Measurements from ENCODE around the gene TNPO1. TPM values are rescaled to one million over a fixed set of nuclear protein-coding genes. Genes with fewer than 3 reads are reported as not detected.

TNPO1 gene
- total and polyA plus RNA-seq, 2 of the 13 experiments (the other 11 are each of a cell fraction or from before 2014, with no cell fraction given) = 26.7 to 123 TPM

DNA sequence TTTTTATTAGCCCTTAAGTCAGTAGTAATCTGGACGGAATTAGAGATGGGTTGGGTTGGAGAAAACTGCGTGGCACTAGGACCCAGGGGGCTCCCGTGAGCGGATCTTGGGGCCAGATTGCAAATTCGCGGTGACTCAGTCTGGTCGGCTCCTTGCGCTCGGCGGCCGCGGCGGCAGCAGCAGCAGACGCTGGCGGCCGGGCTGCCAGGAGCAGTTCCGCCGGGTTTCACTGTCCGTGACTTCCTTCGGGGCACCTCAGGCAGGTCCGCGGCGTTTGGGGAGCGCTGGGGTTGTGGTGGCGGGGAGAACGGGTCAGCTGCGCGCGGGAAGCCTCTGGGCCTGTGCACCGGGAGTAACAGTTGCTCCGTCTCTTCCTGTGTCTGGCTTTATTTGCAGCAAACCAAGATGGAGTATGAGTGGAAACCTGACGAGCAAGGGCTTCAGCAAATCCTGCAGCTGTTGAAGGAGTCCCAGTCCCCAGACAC, 31.6 kb downstream of the TNPO1 start (continued):
- TF ChIP-seq DNMT3B (CRISPR knock-in tag; conservative IDR thresholded peaks at IDR 0.05) (0 out of 2 replicates have a peak, but pooled peaks have one; percentile 26), KDM6A (CRISPR knock-in tag; IDR thresholded peaks at IDR 0.05; ENCODE audit: low read depth) (no peak), CC2D1A (CRISPR knock-in tag; IDR thresholded peaks at IDR 0.05) (no peak), HNRNPLL (IDR thresholded peaks at IDR 0.05; ENCODE audit: low read depth, low read length, poor library complexity, severe bottlenecking) (peak; percentile 79), RORA (CRISPR knock-in tag; IDR thresholded peaks at IDR 0.05) (no peak), FOXA3 (CRISPR knock-in tag; IDR thresholded peaks at IDR 0.05) (no peak), ZNF563 (CRISPR knock-in tag; IDR thresholded peaks at IDR 0.05) (peak; percentile 78; the same call in 1 of the 2 replicates), SSRP1 (CRISPR knock-in tag; IDR thresholded peaks at IDR 0.05) (peak; percentile 21; the same call in 1 of the 2 replicates), RELA (CRISPR knock-in tag; IDR thresholded peaks at IDR 0.05) (no peak)
- TF ChIP-seq, protein P1, sequence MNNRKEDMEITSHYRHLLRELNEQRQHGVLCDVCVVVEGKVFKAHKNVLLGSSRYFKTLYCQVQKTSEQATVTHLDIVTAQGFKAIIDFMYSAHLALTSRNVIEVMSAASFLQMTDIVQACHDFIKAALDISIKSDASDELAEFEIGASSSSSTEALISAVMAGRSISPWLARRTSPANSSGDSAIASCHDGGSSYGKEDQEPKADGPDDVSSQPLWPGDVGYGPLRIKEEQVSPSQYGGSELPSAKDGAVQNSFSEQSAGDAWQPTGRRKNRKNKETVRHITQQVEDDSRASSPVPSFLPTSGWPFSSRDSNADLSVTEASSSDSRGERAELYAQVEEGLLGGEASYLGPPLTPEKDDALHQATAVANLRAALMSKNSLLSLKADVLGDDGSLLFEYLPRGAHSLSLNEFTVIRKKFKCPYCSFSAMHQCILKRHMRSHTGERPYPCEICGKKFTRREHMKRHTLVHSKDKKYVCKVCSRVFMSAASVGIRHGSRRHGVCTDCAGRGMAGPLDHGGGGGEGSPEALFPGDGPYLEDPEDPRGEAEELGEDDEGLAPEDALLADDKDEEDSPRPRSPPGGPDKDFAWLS (CRISPR knock-in tag; IDR thresholded peaks at IDR 0.05; ENCODE audit: borderline replicate concordance) = no peak
- TF ChIP-seq, protein P2, sequence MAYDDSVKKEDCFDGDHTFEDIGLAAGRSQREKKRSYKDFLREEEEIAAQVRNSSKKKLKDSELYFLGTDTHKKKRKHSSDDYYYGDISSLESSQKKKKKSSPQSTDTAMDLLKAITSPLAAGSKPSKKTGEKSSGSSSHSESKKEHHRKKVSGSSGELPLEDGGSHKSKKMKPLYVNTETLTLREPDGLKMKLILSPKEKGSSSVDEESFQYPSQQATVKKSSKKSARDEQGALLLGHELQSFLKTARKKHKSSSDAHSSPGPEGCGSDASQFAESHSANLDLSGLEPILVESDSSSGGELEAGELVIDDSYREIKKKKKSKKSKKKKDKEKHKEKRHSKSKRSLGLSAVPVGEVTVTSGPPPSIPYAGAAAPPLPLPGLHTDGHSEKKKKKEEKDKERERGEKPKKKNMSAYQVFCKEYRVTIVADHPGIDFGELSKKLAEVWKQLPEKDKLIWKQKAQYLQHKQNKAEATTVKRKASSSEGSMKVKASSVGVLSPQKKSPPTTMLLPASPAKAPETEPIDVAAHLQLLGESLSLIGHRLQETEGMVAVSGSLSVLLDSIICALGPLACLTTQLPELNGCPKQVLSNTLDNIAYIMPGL (CRISPR knock-in tag; IDR thresholded peaks at IDR 0.05; ENCODE audit: borderline replicate concordance in 1 of 2, low read depth in 1 of 2) = peak; percentile 74 to 76; a peak in 3 of 4 replicates
- TF ChIP-seq, protein P3, sequence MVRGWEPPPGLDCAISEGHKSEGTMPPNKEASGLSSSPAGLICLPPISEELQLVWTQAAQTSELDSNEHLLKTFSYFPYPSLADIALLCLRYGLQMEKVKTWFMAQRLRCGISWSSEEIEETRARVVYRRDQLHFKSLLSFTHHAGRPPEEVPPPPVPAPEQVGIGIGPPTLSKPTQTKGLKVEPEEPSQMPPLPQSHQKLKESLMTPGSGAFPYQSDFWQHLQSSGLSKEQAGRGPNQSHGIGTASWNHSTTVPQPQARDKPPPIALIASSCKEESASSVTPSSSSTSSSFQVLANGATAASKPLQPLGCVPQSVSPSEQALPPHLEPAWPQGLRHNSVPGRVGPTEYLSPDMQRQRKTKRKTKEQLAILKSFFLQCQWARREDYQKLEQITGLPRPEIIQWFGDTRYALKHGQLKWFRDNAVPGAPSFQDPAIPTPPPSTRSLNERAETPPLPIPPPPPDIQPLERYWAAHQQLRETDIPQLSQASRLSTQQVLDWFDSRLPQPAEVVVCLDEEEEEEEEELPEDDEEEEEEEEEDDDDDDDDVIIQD (CRISPR knock-in tag; IDR thresholded peaks at IDR 0.05; ENCODE audit: low read depth) = peak; percentile 85; the same call in 1 of the 2 replicates
- TF ChIP-seq, protein P4, sequence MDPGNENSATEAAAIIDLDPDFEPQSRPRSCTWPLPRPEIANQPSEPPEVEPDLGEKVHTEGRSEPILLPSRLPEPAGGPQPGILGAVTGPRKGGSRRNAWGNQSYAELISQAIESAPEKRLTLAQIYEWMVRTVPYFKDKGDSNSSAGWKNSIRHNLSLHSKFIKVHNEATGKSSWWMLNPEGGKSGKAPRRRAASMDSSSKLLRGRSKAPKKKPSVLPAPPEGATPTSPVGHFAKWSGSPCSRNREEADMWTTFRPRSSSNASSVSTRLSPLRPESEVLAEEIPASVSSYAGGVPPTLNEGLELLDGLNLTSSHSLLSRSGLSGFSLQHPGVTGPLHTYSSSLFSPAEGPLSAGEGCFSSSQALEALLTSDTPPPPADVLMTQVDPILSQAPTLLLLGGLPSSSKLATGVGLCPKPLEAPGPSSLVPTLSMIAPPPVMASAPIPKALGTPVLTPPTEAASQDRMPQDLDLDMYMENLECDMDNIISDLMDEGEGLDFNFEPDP (CRISPR knock-in tag; conservative IDR thresholded peaks at IDR 0.05) = 0 out of 2 replicates have a peak, but pooled peaks have one; percentile 88
- TF ChIP-seq, protein P5, sequence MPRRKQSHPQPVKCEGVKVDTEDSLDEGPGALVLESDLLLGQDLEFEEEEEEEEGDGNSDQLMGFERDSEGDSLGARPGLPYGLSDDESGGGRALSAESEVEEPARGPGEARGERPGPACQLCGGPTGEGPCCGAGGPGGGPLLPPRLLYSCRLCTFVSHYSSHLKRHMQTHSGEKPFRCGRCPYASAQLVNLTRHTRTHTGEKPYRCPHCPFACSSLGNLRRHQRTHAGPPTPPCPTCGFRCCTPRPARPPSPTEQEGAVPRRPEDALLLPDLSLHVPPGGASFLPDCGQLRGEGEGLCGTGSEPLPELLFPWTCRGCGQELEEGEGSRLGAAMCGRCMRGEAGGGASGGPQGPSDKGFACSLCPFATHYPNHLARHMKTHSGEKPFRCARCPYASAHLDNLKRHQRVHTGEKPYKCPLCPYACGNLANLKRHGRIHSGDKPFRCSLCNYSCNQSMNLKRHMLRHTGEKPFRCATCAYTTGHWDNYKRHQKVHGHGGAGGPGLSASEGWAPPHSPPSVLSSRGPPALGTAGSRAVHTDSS (CRISPR knock-in tag; conservative IDR thresholded peaks at IDR 0.05) = 0 out of 2 replicates have a peak, but pooled peaks have one; percentile 44
- TF ChIP-seq, protein P6, sequence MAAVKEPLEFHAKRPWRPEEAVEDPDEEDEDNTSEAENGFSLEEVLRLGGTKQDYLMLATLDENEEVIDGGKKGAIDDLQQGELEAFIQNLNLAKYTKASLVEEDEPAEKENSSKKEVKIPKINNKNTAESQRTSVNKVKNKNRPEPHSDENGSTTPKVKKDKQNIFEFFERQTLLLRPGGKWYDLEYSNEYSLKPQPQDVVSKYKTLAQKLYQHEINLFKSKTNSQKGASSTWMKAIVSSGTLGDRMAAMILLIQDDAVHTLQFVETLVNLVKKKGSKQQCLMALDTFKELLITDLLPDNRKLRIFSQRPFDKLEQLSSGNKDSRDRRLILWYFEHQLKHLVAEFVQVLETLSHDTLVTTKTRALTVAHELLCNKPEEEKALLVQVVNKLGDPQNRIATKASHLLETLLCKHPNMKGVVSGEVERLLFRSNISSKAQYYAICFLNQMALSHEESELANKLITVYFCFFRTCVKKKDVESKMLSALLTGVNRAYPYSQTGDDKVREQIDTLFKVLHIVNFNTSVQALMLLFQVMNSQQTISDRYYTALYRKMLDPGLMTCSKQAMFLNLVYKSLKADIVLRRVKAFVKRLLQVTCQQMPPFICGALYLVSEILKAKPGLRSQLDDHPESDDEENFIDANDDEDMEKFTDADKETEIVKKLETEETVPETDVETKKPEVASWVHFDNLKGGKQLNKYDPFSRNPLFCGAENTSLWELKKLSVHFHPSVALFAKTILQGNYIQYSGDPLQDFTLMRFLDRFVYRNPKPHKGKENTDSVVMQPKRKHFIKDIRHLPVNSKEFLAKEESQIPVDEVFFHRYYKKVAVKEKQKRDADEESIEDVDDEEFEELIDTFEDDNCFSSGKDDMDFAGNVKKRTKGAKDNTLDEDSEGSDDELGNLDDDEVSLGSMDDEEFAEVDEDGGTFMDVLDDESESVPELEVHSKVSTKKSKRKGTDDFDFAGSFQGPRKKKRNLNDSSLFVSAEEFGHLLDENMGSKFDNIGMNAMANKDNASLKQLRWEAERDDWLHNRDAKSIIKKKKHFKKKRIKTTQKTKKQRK (IDR thresholded peaks at IDR 0.05; ENCODE audit: low read length) = no peak
- TF ChIP-seq, protein P7, sequence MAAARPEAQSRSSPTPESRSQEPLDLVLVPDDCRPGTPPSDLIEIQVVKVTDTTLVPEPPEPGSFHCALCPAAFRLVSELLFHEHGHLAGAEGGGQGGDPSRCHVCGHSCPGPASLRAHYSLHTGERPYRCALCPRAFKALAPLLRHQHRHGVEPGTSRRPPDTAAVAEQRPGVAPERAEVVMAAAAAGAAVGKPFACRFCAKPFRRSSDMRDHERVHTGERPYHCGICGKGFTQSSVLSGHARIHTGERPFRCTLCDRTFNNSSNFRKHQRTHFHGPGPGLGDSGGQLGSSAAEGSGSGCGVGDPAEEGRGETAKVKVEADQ (CRISPR knock-in tag; IDR thresholded peaks at IDR 0.05; ENCODE audit: borderline replicate concordance) = peak; percentile 70; the same call in 1 of the 2 replicates
